Fibroblast of lung (primary cell): Measurements from ENCODE around the gene ATAT1.

Experiments used
- EZH2 ChIP-seq: IDR thresholded peaks from 2 replicates; pipeline ENCODE4 v1.5.1; 2012; ENCODE audit warnings: low read length, control low read depth, mild to moderate bottlenecking; ENCODE audit errors: missing control alignments
- TF ChIP-seq, protein P1 (sequence below), 2 donors: IDR thresholded peaks in 1 of 2; conservative IDR thresholded peaks in 1 of 2; 1 replicate in 1 of 2; 2 replicates in 1 of 2; pipeline ENCODE4 v1.5.1; 2011 to 2012; ENCODE audit warnings: low read length in 2 of 2, control low read depth in 1 of 2, inconsistent platforms in 1 of 2, low read depth in 1 of 2, mild to moderate bottlenecking in 1 of 2

DNA sequence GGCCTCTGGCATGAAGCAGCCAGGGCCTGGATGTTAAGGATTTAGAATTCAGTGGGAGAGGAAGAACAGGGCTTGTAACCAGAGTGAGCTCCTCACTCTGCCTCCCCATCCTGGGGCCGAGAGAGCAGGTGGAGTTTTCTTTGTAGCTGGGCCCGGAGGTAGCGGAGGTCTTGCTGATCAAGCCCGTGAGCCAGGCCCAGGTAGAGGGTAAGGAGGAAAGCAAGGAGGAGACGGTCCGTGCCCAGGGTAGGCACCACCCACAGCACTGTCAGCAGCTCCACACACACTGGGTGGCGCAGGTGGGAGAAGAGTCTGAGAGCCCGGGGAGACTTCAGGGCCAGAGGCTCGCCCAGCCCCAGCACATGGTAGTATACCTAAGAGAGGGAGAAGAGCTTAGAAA lies 61.9 kb downstream of the ATAT1 start:
- TF ChIP-seq, protein P1, sequence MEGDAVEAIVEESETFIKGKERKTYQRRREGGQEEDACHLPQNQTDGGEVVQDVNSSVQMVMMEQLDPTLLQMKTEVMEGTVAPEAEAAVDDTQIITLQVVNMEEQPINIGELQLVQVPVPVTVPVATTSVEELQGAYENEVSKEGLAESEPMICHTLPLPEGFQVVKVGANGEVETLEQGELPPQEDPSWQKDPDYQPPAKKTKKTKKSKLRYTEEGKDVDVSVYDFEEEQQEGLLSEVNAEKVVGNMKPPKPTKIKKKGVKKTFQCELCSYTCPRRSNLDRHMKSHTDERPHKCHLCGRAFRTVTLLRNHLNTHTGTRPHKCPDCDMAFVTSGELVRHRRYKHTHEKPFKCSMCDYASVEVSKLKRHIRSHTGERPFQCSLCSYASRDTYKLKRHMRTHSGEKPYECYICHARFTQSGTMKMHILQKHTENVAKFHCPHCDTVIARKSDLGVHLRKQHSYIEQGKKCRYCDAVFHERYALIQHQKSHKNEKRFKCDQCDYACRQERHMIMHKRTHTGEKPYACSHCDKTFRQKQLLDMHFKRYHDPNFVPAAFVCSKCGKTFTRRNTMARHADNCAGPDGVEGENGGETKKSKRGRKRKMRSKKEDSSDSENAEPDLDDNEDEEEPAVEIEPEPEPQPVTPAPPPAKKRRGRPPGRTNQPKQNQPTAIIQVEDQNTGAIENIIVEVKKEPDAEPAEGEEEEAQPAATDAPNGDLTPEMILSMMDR (conservative IDR thresholded peaks at IDR 0.05 in 1 of 2, IDR thresholded peaks at IDR 0.05 in 1 of 2; ENCODE audit: low read depth in 1 of 2, low read length in 2 of 2) = no peak
- no peak for TF ChIP-seq EZH2
